K562 treated with DMSO at 1 percent for 48 hours (cell line): ENCODE measurements around the gene UNC13B. TPM values are rescaled to one million over a fixed set of nuclear protein-coding genes. Genes with fewer than 3 reads are reported as not detected.

Source experiments
- total RNA-seq: library from RNA; unstranded; fragments of 300-600 nt; gene quantifications from 2 replicates; pipeline ENCODE4 v1.2.3, GENCODE V29; 2022; ENCODE audit warnings: low replicate concordance; ENCODE audit errors: extremely low read depth

Gene UNC13B
- not detected in 2 replicates for total RNA-seq

GRCh38 chr9:35161713-35162604 lies at the start of gene UNC13B:
Gene UNC13B (plus strand): TSS chr9:35162009. CDS start chr9:35162284, 275 bp downstream.

GRCh38 chr9:35115680-35116538 lies 45.9 kb upstream of the UNC13B start, which contains the start of gene ATOSB:
Gene ATOSB (minus strand): TSS chr9:35115862. CDS start chr9:35108274, 7,588 bp downstream.

Other genes with a start within 250 kb of the UNC13B start
- not detected in 2 replicates for gene PHF24, start 203.7 kb upstream of the UNC13B start, total RNA-seq
- not detected in 2 replicates for gene DNAJB5, start 172.3 kb upstream of the UNC13B start, total RNA-seq
- 110 TPM in 1 of 2 replicates, not detected in the other for gene VCP, start 89.4 kb upstream of the UNC13B start, total RNA-seq
- not detected in 2 replicates for gene FANCG, start 82.1 kb upstream of the UNC13B start, total RNA-seq
- gene PIGO, start 65.4 kb upstream of the UNC13B start, total RNA-seq: not detected in 2 replicates
- not detected in 2 replicates for gene STOML2, start 58.9 kb upstream of the UNC13B start, total RNA-seq
- gene ATOSB, start 46.1 kb upstream of the UNC13B start, total RNA-seq: not detected in 2 replicates